Fibroblast of mammary gland (primary cell): ENCODE data around the gene DALRD3.

Experiments used
- DNase-seq: peaks from one replicate; pipeline ENCODE4 v3.0.0-alpha.2; 2010; ENCODE audit warnings: low read depth
- H3K4me3 ChIP-seq: 2 replicates; pipeline ENCODE4 v1.5.1; 2011; ENCODE audit warnings: low read depth, mild to moderate bottlenecking, low read length, moderate library complexity; ENCODE audit not compliant: control insufficient read depth
- TF ChIP-seq, protein P1 (sequence below): conservative IDR thresholded peaks from 2 replicates; pipeline ENCODE4 v1.5.1; 2011; ENCODE audit warnings: low read depth, low read length, inconsistent platforms; ENCODE audit not compliant: control insufficient read depth, insufficient read depth

The DALRD3 gene

DNA sequence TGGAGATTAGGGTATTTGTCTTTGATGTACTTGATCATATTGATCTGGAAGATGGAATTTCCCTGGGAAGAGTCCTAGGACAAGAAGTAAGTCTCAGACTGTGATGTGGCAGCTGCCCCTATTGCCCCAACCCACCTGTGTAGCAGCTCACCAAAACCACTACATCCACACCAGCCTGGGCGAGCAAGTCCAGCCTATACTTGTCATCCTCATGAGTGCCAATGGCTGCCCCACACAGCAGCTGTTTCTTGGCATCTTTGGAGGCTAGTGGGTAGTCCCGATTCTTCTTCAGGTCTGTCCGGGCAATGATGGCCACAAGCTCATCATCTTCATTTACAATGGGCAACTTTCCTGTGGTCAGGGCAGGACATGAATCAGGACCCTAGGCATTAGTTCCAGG is 8.2 kb upstream of the DALRD3 start:
- TF ChIP-seq, protein P1, sequence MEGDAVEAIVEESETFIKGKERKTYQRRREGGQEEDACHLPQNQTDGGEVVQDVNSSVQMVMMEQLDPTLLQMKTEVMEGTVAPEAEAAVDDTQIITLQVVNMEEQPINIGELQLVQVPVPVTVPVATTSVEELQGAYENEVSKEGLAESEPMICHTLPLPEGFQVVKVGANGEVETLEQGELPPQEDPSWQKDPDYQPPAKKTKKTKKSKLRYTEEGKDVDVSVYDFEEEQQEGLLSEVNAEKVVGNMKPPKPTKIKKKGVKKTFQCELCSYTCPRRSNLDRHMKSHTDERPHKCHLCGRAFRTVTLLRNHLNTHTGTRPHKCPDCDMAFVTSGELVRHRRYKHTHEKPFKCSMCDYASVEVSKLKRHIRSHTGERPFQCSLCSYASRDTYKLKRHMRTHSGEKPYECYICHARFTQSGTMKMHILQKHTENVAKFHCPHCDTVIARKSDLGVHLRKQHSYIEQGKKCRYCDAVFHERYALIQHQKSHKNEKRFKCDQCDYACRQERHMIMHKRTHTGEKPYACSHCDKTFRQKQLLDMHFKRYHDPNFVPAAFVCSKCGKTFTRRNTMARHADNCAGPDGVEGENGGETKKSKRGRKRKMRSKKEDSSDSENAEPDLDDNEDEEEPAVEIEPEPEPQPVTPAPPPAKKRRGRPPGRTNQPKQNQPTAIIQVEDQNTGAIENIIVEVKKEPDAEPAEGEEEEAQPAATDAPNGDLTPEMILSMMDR = no peak
- H3K4me3 ChIP-seq = no peak overlapping the region
- DNase-seq = no peak

DNA sequence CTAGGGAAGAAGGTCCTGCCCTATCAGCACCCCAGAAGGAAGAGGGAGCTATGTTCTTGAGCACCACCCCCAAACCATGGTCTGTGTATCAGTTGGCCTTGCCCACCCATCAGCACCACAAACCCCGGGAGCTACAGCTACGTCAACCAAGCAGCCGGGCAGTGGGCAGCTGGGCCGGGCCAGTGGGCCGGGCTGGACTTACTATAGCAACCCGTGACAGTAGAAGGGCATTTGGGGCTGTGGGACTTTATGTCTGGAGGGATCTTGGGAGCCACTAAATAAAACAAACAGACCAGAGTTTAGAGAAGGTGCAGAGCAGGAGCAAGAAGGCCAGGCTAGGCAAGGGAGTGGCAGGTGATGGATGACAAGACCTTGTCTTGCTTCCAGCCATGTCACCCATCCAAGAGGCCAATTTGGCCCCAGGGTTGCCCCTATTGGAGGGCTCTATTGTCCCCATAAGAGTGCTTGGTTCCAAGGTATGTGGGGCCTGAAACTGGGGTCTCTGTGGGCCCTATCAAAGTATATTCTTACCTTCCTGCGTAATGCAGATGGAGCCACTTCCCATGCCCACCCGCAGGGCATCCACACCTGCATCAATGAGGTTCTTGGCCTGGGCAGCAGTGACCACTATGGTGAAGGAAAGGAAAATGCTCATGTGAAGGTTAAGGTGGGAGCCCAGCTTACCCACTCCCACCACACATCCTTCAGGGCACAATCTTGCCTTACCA is 7.6 kb upstream of the DALRD3 start:
- TF ChIP-seq, protein P1 = no peak
- DNase-seq = no peak
- no peak overlapping the region for H3K4me3 ChIP-seq

DNA sequence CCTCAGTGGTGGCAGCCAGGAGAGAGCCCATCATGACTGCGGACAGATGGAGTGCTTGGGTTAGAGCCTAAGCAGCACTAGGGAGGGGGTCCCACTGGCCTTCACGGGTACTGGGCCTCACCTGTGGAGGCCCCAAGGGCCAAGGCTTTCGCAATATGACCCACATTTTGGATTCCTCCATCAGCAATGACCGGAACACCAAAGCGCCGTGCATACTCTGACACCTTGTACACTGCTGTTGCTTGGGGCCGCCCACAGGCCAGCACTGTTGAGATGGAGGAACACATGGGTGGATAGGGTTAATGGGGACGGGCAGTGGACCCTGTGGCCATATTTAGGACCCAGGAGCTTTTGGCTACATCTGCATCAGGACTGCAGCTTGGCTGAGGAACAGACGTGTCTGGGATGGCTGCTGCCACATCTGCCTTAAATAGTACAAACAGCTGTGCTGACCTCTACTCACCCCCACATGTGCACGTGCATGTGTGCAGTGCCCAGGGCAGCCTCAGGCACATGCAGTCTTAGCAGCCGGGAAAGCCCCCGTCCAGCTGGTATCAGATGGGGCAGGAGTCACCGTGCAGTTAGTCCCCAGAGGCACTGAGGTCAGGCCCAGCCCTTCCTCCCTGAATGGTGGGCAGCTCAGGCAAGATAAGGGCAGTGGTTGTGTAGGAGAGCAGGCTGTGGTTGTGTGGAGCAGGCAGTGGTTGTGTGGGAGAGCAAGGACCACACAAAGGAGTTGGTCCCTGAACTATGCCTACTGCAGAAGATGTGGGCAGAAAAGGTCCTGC is 6.8 kb upstream of the DALRD3 start:
- no peak overlapping the region for H3K4me3 ChIP-seq
- no peak for DNase-seq
- TF ChIP-seq, protein P1 = no peak

DNA sequence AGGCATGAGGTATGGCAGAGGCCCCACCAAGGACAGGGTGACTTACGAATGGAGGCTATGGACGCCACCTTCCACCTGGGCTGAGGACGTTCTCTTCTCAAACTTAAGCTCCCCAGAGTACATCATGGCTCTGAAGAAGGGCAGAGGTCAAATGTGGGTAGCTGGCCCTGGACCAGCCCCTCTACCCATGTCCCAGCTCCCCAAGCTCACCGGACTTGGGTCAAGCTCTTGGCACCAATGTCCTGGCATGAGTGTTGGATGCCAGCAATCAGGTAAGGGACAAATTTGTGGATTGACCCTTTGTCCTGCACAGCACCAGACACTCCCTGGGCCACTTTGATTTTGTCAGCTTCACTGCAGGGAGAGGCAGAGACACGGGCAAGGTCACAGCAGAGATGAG is 6.1 kb upstream of the DALRD3 start:
- TF ChIP-seq, protein P1 = no peak
- no peak overlapping the region for H3K4me3 ChIP-seq
- DNase-seq = no peak

DNA sequence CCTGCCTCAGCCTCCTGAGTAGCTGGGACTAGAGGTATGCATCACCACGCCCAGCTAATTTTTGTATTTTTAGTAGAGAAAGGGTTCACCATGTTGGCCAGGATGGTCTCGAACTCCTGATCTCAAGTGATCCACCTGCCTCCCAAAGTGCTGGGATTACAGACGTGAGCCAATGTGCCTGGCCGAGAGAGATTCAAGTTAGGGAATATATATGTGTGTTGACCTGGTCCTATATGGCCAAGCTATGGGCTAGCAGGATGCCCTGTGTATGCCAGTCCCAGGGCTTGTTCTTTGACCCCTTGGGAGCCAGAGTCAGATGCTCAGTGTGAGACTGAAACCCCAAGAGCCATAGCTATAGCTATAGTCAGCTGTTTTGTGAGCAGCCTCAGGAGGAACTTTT is 5.4 kb upstream of the DALRD3 start:
- TF ChIP-seq, protein P1 = no peak
- no peak for DNase-seq
- no peak overlapping the region for H3K4me3 ChIP-seq

DNA sequence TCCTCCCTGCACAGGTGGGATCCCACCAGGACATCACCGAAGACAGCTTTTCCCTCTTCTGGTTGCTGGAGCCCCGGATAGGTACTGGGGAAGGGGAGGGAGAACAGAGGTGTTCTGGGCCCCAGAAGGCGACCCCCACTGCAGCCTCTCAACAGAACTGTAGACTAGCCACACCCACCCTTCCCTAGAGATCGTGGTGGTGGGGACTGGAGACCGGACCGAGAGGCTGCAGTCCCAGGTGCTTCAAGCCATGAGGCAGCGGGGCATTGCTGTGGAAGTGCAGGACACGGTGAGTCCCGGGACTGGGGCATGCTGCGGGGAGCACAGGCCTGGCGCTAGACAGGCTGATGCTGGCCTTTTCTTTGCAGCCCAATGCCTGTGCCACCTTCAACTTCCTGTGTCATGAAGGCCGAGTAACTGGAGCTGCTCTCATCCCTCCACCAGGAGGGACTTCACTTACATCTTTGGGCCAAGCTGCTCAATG is 4.3 kb upstream of the DALRD3 start:
- TF ChIP-seq, protein P1 = no peak
- peak overlapping the region; percentile 81 for H3K4me3 ChIP-seq
- no peak for DNase-seq
